Limb (tissue), 2 donors: ENCODE measurements around the gene ZNF462.

Experiments
- DNase-seq, 2 donors: peaks; one replicate each; pipeline ENCODE4 v3.0.0-alpha.2; 2016; ENCODE audit errors: extremely low spot score in 2 of 2

Gene ZNF462

DNA sequence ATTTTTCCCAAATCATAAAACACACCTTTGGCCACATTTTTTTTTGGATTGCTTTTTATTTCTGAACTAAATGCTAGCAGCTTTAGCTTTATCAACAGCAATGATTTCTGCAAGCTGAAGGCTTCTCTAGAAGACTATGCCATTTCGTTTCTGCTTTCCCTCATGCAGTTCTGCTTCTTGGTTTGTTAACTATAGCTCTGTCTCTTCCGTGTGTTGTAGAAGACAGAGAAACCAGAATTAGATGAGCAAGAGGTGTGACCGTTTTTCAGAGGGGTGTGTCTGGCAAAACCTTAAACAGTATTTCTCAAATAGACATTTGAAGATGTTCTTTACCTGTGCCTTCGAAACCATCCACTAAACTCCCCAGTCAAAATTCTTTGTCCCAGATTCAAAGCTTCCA lies 131.5 kb downstream of the ZNF462 start:
- no peak for DNase-seq

DNA sequence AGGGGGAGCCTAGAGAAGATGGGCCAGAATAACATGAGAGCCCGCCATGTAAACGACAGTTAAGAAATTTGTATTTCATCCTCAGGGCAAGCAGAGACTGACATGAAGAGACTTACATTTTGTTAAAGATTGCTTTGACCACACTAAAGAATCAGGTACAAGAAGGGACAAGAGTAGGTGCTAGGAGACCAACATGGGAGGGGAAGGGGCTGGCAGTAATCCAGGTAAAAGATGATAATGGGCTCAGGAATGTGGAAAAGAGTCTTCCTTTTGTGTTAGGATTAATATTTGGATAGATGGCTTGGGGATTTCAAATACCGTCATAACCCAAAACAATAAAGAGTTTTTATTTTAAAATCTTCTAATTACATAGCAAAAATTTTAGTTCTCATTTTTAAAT lies 137.3 kb downstream of the ZNF462 start:
- DNase-seq, result no peak

DNA sequence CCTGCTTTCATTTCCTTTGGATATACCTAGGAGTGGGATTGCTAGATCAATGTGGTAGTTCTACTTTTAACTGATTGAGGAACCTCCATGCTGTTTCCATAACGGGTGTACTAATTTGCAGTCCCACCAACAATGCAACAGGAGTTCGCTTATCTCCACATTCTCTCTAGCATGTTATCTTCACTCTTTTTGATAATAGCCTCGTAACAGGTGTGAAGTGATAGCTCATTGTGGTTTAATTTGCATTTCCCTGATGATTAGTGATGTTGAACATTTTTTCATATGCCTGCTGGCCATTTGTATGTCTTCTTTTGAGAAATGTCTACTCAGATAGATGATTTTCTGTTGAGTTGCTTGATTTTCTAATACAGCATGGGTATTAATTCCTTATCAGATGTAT lies 142.2 kb downstream of the ZNF462 start:
- no peak for DNase-seq

DNA sequence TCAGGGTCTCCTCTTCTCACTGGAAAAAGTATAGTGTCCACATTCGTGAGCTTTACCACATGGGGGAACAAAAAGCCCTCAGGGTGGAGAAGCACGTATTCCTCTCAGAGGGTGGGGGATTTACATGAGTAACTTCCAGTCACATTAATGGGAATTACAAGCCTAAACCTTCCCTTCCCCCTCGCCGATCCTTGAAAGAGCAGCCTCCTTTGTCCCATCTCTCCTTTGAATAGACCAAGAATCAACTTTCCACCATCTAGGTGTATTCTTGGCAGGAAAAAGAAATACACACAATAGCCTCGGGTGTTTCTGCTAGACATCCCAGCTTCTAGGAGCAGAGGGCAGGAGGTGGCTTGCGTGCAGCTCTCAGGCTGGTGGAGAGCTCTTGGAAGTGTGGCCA lies 144.4 kb downstream of the ZNF462 start:
- no peak for DNase-seq

DNA sequence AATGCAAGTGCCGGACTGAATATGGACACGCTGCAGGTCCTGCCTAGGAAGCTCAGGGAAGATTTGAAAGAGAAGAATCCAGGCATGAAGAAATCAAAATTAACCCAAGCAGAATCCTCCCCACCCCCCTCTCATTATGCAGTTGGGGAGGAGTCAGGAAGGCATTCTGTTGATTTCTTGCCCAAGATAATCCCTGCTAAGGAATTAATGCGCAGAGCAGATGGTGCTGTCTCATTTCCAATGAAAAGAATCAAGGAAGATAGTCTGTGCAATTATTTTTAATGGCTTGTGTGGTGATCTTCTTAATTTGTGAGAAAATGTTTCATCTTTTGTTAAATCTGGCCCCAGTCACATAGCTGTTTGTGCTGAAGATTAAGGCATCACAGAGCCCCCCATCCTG lies 145.0 kb downstream of the ZNF462 start:
- no peak for DNase-seq

DNA sequence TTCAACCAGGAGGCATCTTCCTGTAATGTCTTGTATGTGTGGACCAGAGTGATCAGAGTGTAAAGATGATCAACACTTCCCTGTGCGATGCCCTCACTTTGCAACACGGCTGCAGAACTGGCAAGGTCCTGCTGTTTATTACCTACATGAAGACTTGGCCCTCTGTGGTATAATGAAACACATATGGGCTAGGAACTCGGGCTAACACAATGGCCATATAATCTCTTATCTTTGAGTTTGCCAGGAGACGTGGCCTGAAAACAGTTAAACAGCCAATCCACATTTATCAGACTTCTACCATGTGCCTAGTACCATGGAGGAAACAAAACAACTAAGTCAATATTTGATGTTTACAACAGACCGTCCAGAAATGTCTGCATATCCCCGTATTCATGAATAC lies 145.5 kb downstream of the ZNF462 start:
- DNase-seq, result no peak

DNA sequence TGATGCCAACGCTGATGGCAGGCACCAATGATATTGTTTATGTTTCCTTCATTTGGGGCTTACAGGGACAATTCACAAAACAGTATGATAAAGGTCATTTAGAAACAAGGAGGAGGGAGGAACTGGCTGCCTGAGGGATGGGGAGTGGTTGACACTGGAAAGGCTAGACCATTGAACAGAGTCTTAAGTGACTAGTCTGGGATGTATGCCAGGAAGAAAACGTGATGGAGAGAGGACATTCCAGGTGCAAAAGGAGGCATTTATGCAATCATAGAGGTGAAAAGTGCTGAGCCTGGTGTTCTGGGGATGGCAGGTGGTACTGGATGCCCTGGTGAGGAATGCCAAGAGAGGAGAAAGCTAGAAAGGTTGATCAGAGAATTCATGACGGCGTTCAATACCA lies 153.4 kb downstream of the ZNF462 start:
- no peak for DNase-seq

DNA sequence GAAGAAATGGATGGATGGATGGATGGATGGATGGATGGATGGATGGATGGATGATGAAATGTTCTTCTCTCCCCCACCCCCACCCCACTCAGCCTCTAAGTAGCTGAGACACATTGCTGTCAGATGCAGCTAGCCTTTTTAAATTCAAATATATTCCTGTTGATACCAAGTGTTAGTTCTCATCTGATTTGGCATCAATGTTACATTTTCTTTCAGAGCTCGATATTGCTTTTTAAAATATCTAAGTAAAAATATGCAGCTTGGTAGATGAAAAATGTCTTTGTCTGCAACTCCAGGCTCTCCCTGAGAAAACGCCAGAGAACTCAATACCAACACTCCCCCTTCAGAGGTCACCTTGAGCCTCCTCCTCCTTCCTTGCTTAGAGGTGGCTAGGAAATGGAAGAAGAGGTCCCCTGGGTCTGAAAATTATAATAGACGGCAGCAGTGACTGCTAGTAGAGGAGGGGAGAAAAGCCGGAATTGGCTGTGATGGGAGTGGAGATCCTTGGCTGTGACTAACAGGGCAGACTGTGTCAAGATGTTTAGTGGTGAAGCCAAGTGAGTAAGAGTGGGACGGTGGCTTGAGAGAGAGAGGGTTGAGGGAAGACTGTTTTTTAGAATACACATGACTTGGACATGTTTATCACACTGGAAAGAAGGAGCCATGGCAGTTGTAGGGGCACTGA lies 156.0 kb downstream of the ZNF462 start:
- no peak for DNase-seq

DNA sequence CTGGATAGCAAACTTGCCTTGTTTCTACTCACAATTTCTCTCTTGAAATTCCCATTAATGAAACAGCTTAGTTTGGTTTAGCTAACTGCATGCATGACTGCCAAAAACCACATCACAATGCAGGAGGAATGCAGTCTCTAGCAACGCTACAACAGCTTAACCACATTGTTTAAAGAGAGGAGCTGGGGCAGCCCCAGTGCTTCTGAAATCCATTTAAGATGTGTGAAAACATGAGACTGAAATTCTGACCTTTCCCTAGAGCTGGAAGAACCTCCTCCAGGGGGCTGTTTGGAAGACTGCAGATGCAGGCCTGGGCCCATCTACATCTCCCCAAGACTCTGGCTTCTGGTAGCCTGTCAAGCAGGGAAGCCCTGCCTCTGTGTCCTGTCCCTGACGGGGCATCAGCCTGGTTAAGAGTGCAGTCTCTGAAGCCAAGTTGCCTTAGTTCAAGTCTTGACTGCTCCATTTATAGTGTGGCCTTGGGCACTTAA lies 157.1 kb downstream of the ZNF462 start:
- peak in 1 of 2 donors; percentile 68 for DNase-seq

DNA sequence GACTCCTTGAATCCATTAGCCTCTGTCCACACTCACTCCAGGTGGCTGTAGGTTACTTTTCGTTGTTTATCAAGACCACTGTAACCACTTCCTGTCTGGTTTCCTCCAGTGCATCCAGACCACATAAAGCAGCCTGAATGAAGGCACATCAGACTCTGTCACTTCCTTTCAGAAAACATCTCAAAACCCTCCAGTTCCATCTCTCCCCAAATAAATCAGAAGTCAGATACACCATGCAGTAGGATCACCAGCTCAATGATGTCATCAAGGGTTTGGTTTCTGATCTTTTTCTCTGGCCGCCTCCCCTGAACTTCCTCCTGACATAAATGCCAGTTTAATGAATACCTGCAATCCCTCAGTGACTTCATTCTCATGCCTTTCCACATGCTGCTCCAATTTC lies 161.2 kb downstream of the ZNF462 start:
- no peak for DNase-seq

DNA sequence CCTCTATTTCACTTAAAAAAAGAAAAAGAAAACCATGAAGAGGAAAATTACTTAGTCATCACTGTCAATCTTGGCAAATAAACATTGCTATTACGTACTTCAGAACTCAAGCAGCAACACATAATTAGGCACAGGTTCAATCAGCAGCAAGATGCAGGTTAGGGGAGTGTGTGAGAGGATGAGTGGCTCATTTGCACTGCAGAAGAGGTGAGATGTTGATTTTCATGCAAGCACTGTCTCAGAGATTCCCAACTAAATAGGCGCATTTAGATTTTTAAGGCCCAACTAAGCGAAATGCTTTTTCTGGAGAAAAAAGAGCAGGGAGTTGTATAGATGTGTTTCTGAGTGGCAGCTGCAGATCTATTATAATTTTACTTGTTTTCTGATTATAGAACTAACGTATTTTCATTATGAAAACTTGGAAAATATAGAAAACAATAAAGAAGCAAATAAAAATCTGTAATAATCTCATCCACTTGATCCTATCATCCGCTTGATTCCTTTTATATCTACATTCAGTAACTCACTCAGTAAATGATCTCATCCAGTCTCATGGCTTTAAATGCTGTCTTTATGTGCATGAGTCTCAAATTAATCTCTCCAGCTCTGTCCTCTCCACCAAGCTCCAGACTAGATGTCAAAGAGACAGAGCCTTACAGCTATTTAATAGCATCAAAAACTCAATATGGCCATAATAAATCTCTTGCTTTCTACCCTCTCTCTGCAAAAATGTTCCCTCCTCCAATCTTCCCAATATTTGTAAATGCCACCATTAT lies 162.5 kb downstream of the ZNF462 start:
- no peak for DNase-seq

DNA sequence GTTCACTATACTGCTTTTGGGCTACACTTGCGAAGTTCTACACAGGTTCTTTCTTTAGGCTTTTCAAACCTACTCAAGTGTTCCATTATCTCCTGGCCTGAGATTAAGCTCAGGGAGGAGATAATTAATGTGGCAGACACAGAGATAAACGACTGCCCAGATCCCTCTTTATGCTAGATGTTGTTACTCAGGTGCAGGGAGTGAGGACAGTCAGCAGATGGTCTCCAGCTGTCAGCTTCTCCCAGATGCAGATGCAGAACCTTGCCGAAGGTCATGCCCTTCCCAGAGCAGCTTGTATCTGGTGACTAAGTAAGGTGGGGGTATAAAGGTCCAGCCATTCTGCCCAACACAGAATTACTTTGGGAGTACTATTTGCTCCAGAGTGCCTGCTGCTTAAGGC lies 166.2 kb downstream of the ZNF462 start:
- no peak for DNase-seq

DNA sequence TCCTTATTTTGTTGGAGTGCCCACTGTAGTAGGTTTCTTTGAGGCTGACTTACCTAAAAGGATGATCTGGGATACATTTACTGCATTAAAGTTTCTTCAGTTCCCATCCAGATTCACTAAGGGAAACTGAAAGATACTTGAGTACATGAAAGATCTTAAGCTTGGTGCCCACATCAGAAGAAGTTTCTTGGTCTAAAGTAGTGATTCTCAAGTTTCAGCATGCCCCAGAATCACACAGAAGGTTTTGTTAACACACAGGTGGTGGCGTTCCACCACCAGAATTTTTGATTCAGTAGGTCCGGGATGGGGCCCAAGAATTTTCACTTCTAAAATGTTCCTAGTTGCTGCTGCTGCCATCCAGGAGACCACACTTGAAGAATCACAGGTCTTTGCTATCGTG lies 171.0 kb downstream of the ZNF462 start:
- no peak for DNase-seq

DNA sequence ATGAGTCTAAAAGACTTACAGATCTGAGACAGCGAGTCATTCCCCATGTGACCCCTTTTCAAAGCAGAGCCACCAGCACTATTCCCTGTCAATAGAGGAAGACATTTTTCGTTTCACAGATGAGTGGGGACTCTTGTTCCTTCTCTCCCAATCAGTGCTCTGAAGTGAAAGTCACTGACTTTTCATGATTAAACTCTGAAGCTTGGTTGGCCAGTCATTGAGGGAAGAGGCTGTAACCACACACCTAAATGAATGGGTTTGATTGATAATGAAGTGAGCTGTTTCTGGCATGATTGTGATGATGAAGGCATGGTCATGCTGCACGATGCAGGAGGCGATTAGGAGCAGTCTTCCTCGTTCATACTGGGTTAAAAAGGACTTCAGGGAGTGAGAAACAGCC lies 171.9 kb downstream of the ZNF462 start:
- no peak for DNase-seq

DNA sequence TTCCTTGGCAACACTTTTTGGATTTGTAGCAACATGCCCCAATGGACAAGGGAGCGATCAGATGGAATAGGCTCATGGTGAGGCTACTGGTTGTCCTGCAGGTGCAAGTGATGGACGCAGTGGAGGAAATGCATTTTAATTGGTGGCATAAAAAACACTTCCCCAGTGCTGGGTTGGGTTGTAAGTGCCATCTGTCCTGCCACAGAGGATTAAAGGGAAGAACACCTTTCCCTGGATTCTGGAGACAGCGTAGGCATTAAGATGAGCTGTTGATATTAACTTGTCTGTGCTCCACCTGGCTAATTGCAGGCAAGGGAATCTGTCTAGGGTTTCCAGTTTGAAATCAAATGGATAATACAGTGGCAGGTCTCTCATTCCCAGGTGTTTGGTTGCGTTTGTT lies 173.4 kb downstream of the ZNF462 start:
- DNase-seq, result no peak

DNA sequence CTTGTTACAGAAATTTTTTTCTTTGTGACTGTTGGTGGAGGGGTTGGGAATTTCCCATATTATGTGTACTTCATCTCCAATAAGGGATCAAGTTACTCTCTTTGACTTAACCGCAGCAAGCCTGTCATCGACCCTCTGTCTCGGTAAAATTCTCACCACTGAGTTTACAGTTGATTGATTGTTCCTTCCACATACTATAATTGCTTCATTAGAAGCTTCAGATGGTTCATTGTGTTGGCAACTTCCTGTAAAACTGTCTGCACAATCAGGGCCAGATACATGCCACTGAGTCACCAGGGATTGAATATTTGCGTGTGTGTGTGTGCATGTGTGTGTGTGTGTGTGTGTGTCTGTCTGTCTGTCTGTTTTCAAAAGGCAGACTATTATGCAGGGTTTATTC lies 176.6 kb downstream of the ZNF462 start:
- DNase-seq, result no peak

DNA sequence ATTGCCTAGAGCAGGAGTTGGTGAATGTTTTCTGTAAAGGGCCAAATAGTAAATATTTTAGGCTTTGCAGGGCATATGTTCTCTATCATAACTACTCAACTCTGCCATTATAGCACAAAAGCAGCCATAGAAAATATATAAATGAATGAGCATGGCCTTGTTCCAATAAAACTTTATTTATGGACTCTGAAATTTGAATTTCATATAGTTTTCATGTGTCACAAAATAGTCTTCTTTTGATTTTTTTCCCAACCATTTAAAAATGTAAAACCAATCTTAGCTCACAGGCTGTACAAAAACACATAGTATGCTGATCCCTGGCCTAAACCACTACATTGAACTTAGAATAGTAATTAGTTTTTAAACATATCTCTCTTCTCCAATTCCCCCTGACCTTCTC lies 179.6 kb downstream of the ZNF462 start:
- DNase-seq, result no peak

DNA sequence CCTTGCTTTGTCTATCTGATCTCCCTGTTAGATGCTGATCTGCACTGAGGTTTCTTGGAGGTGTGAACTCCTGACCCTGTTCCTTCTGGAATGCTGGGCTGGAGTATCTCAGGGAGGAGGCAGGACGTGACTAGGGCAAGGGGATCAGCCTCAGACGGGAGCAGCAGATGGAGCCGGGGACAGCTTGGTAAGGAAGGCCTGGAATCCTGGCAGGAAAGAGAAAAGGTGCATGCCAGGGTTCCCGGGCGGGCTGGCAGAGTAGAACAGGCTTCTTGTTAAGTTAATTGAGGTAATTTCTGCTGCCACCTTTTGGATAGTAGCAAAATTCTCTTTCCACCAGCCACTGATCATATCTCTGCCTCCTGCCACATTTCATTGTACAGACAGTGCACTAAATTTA lies 180.9 kb downstream of the ZNF462 start:
- DNase-seq, result no peak

DNA sequence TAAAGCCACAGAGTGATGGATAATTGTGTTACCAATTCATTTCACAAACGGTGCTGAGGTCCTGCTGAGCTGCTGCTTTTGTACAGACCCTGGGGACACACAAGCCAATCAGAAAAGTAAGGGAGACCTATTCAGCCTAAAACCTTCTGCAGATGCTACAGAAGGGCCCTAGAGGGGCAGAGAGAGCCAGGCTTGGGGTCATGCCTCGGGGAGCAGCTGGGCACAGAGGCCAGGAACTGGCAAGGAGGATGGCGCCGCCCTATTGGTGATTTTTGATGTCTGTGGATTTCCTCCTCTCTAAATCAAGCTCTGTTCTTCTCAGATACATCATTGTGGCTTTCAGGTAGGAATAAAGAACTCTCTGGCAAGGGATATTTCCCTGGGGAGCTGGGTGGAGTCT lies 181.9 kb downstream of the ZNF462 start:
- no peak for DNase-seq

DNA sequence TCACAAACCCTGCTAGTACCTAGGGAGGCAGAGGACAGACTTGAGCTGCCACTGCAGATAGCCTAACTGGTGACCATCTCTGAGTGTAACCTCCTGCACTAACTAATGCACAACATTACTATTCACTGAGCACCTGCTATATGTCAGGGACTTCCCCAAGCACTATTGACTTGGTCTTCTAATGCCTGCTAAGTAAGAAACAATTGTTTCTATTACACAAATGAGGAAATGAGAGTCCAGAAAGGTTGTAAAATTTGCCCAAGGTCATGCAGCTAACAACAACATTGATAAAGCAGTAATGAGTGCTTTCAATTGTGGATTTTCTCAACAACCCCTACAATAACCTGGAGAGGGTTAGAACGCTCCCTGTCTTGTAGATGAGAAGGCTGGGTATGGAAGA lies 183.7 kb downstream of the ZNF462 start:
- DNase-seq, result no peak

DNA sequence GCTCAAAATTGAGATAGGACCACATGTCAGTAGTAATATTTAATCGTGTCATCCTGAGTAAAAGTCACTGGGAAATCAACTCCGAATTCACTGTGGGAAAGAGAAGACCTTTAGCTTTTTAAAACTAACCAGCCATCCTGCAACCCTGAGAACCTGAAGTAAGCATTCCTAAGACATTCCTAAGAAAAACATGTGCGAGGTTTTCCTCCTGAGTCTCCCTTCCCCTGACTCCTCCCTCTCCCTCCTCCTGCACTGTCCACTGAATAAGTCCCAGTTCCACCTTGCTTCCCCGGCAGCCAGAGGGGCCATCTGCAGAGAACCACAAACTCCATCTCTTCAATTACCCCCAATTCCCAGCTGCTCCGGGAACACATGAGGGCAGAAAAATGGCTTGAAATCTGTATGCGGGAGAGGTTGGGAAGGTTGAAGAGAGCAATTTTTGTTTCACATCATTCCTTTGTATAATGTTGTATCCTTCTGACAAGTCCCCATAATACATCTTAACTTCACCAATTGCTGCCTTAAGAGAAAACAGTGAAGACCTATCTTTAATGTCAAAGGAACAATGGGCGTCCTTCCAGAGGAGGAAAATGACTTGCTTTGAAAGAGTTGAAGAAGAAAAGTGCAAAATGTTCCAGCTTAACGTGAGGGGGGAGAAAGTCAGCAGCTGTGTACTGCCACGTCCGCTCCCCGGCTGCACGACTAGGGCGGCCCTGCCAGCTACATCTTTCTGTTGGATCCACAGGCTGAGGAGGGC lies 186.3 kb downstream of the ZNF462 start:
- DNase-seq, result no peak

DNA sequence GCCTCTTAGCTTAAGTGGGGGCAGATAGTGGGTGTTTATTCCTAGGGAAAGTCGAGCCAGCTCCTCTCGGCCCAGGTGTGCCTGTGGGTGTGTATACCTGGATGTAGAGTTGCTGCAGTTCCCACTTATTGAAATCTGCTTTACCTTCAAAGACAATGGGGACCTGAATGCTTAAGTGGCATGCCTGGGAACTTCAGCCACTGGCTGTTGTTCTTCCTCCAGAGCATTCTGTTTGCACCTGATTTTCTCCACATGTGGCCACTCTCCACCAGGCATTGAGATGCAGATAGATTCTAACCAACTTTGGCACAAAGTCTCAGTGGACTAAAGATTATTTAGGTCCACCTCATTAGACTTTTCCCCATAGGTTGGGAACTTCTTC lies 186.8 kb downstream of the ZNF462 start:
- no peak for DNase-seq

DNA sequence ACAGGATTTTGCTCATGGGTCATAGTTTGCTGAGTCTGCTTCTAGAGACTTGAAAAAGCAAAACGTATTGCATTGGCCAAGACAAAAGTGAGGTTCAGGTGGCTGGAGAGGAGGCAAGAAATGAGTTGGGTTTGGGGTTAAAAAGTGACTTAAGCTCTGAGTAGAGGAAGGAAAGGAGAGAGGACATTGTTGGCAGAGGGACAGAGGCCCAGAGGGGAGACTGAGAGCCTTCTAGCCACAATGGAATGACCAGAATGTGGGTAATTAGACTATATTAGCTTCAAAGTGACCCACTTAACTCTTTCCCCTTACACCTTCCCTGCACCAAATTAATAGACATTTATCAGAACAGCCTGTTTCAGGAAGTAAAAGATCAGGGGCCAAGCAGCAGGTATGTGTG lies 188.4 kb downstream of the ZNF462 start:
- no peak for DNase-seq
